Activated CD4-positive, alpha-beta T cell treated with anti-CD3 and anti-CD28 coated beads, Interleukin-2, amount 50 U/mL, for 16 hours (primary cell): ENCODE measurements around the gene RNF217.
"Not testable (repeated sequence)": the region's sequence is repeated elsewhere in the genome, so short reads cannot be mapped to it uniquely, and the experiment has no call there.

Experiments used
- DNase-seq: peaks from one replicate; pipeline ENCODE4 v3.0.0-alpha.2; 2020

The RNF217 gene

GRCh38 chr6:125020385-125020784 lies 58.1 kb downstream of the RNF217 start:
- no peak for DNase-seq

- DNase-seq: no peak
Observed at GRCh38 chr6:125022391-125022989, 60.3 kb downstream of the RNF217 start.

- DNase-seq: no peak
Observed at GRCh38 chr6:125025164-125025854, 63.1 kb downstream of the RNF217 start.

- no peak for DNase-seq
Observed at GRCh38 chr6:125027287-125027686, 65.0 kb downstream of the RNF217 start.

GRCh38 chr6:125030969-125031368 lies 68.7 kb downstream of the RNF217 start:
- DNase-seq: no peak

GRCh38 chr6:125031385-125031784 lies 69.1 kb downstream of the RNF217 start:
- no peak for DNase-seq

- not testable (repeated sequence) for DNase-seq
Observed at GRCh38 chr6:125034929-125035328, 72.7 kb downstream of the RNF217 start.

GRCh38 chr6:125036486-125036885 lies 74.2 kb downstream of the RNF217 start:
- DNase-seq: not testable (repeated sequence)

GRCh38 chr6:125037827-125038226 lies 75.6 kb downstream of the RNF217 start:
- DNase-seq: no peak

GRCh38 chr6:125038925-125039324 lies 76.7 kb downstream of the RNF217 start:
- no peak for DNase-seq

- no peak for DNase-seq
Observed at GRCh38 chr6:125041740-125042459, 79.7 kb downstream of the RNF217 start.

- DNase-seq: no peak
Observed at GRCh38 chr6:125044066-125044465, 81.8 kb downstream of the RNF217 start.

GRCh38 chr6:125044667-125045066 lies 82.4 kb downstream of the RNF217 start:
- DNase-seq: no peak

GRCh38 chr6:125046107-125046925 lies 84.1 kb downstream of the RNF217 start:
- DNase-seq: no peak

- DNase-seq: no peak
Observed at GRCh38 chr6:125048274-125048673, 86.0 kb downstream of the RNF217 start.

GRCh38 chr6:125050663-125051318 lies 88.6 kb downstream of the RNF217 start:
- DNase-seq: no peak

GRCh38 chr6:125053809-125054208 lies 91.6 kb downstream of the RNF217 start:
- DNase-seq: no peak

GRCh38 chr6:125054331-125054730 lies 92.1 kb downstream of the RNF217 start:
- no peak for DNase-seq

GRCh38 chr6:125057392-125058246 lies 95.4 kb downstream of the RNF217 start:
- DNase-seq: no peak

GRCh38 chr6:125058546-125058945 lies 96.3 kb downstream of the RNF217 start:
- no peak for DNase-seq

GRCh38 chr6:125063307-125063706 lies 101.1 kb downstream of the RNF217 start:
- DNase-seq: peak; percentile 3

- DNase-seq: no peak
Observed at GRCh38 chr6:125066140-125066539, 103.9 kb downstream of the RNF217 start.
